HCT116 (cell line): ENCODE data around the gene MGAT4A. TPM values are rescaled to one million over a fixed set of nuclear protein-coding genes. Genes with fewer than 3 reads are reported as not detected.

ENCODE experiments used
- ATAC-seq: fragments of 200-7000 bp; cut with Tn5 transposase; 2 replicates; pipeline ENCODE4 v1.9.1; 2020; ENCODE audit warnings: mild to moderate bottlenecking, moderate library complexity
- BruUV-seq: library from RNA; stranded (reverse); fragments of 400-500 nt; replicated peaks from 2 replicates; lab custom pipeline; 2021; lab: Mats Ljungman, UMichigan
- CTCF ChIA-PET: fragments of 300-600 bp; sonication (Branson Sonifier 250); formaldehyde crosslinking; loops from one replicate; lab custom pipeline; 2021; ENCODE audit warnings: antibody characterized with exemption; lab: Charles Lee
- POLR2A ChIA-PET: fragments of 300-600, 350-600 bp; sonication (Branson Sonifier 250); formaldehyde crosslinking; loops from one replicate; lab custom pipeline; 2021; ENCODE audit warnings: antibody characterized with exemption; lab: Charles Lee
- RAD21 ChIA-PET, 2 experiments: fragments of 300-600 bp; sonication (Branson Sonifier 250); formaldehyde crosslinking; loops; one replicate each; lab custom pipeline; 2023; ENCODE audit warnings: low total read pairs in 2 of 2; ENCODE audit not compliant: uncharacterized antibody in 2 of 2, unreplicated experiment in 2 of 2, low non-redundant PET in 1 of 2; lab: Charles Lee
- DNase-seq: peaks from one replicate; pipeline ENCODE4 v3.0.0-alpha.2; 2010; ENCODE audit warnings: low read depth, low spot score
- H2AFZ ChIP-seq: fragments of 200-600 bp; shearing (Covaris generic), sonication (generic); 2 replicates; pipeline ENCODE4 v1.6.1; 2017; ENCODE audit warnings: low read depth, mixed run types, mixed read lengths, antibody characterized with exemption, low read length; ENCODE audit not compliant: poor library complexity, severe bottlenecking
- H3K27ac ChIP-seq: 2 replicates; pipeline ENCODE4 v1.5.1; 2012; ENCODE audit warnings: low read depth, low read length
- H3K27me3 ChIP-seq: fragments of 200-600 bp; sonication (generic); 2 replicates; pipeline ENCODE4 v1.6.1; 2016; ENCODE audit warnings: mixed run types, low read length, mixed read lengths; ENCODE audit not compliant: insufficient read depth
- H3K36me3 ChIP-seq, 2 experiments: fragments of 200-500 bp in 1 of 2; fragments of 200-600 bp in 1 of 2; sonication (Bioruptor generic) in 1 of 2; sonication (generic) in 1 of 2; 2 replicates each; pipeline versions ENCODE4 v1.5.1 to v1.6.1; 2014 to 2016; ENCODE audit warnings: low read length in 2 of 2, inconsistent platforms in 1 of 2, mixed read lengths in 1 of 2, mixed run types in 1 of 2; ENCODE audit not compliant: insufficient read depth in 2 of 2, control insufficient read depth in 1 of 2
- H3K4me1 ChIP-seq, 2 experiments: fragments of 200-600 bp in 1 of 2; sonication (generic) in 1 of 2; 2 replicates each; pipeline versions ENCODE4 v1.5.1 to v1.6.1; 2012 to 2017; ENCODE audit warnings: low read length in 2 of 2, inconsistent platforms in 1 of 2, mild to moderate bottlenecking in 1 of 2, mixed read lengths in 1 of 2, mixed run types in 1 of 2, moderate library complexity in 1 of 2; ENCODE audit not compliant: insufficient read depth in 2 of 2, control insufficient read depth in 1 of 2
- H3K4me2 ChIP-seq: fragments of 200-600 bp; sonication (generic); 2 replicates; pipeline ENCODE4 v1.6.1; 2017; ENCODE audit warnings: mixed run types, low read length, mixed read lengths
- H3K4me3 ChIP-seq, 2 experiments: fragments of 200-600 bp in 1 of 2; sonication (generic) in 1 of 2; replicated peaks in 1 of 2; 2 replicates each; pipeline ENCODE4 v1.5.1; 2011 to 2016; ENCODE audit warnings: low read length in 2 of 2, control low read depth in 1 of 2, low read depth in 1 of 2, mild to moderate bottlenecking in 1 of 2, mixed read lengths in 1 of 2, mixed run types in 1 of 2
- H3K79me2 ChIP-seq: fragments of 200-600 bp; sonication (generic); 2 replicates; pipeline ENCODE4 v1.6.1; 2017; ENCODE audit warnings: mild to moderate bottlenecking, mixed run types, low read length, moderate library complexity, mixed read lengths; ENCODE audit not compliant: insufficient read depth
- H3K9ac ChIP-seq: fragments of 200-600 bp; sonication (generic); 2 replicates; pipeline ENCODE4 v1.6.1; 2016; ENCODE audit warnings: low read length, mixed read lengths
- H3K9me2 ChIP-seq: fragments of 200-600 bp; sonication (generic), shearing (Covaris generic); 2 replicates; pipeline ENCODE4 v1.6.1; 2017; ENCODE audit warnings: mixed run types, mild to moderate bottlenecking, moderate library complexity; ENCODE audit not compliant: insufficient read depth
- H3K9me3 ChIP-seq, 2 experiments: fragments of 200-500 bp in 1 of 2; fragments of 200-600 bp in 1 of 2; sonication (Bioruptor generic) in 1 of 2; sonication (generic) in 1 of 2; 2 replicates each; pipeline ENCODE4 v1.6.1; 2014 to 2017; ENCODE audit warnings: low read length in 2 of 2, mixed read lengths in 2 of 2, inconsistent platforms in 1 of 2, low read depth in 1 of 2, mild to moderate bottlenecking in 1 of 2, mixed run types in 1 of 2, moderate library complexity in 1 of 2; ENCODE audit not compliant: control insufficient read depth in 1 of 2, insufficient read depth in 1 of 2
- H4K20me1 ChIP-seq: fragments of 200-600 bp; sonication (generic), shearing (Covaris generic); 2 replicates; pipeline ENCODE4 v1.6.1; 2017; ENCODE audit warnings: mixed run types, mild to moderate bottlenecking, moderate library complexity; ENCODE audit not compliant: insufficient read depth
- ELF1 ChIP-seq: IDR thresholded peaks from 2 replicates; pipeline ENCODE4 v1.6.1; 2012; ENCODE audit warnings: low read depth, borderline replicate concordance
- EZH2 ChIP-seq: fragments of 200-600 bp; sonication (generic); IDR thresholded peaks from 2 replicates; pipeline ENCODE4 v1.6.1; 2017; ENCODE audit warnings: antibody characterized with exemption, mixed run types
- FOSL1 ChIP-seq: IDR thresholded peaks from 2 replicates; pipeline ENCODE4 v1.6.1; 2012; ENCODE audit warnings: low read depth
- POLR2AphosphoS5 ChIP-seq: IDR thresholded peaks from 2 replicates; pipeline ENCODE4 v1.6.1; 2011; ENCODE audit warnings: mild to moderate bottlenecking, low read depth, low read length, moderate library complexity
- RAD21 ChIP-seq: IDR thresholded peaks from 2 replicates; pipeline ENCODE4 v1.6.1; 2012; ENCODE audit warnings: low read depth, mild to moderate bottlenecking
- ZNF274 ChIP-seq: fragments of 200-500 bp; sonication (Bioruptor generic); IDR thresholded peaks from 2 replicates; pipeline ENCODE4 v1.6.1; 2014; ENCODE audit warnings: mild to moderate bottlenecking, low read depth, low read length, inconsistent platforms
- intact Hi-C: fragments of 100-400 bp; cut with micrococcal nuclease; formaldehyde crosslinking; loops from 2 replicates; pipeline ENCODE4 v1.10.0; 2022
- total RNA-seq: library from RNA; stranded (reverse); gene quantifications from one replicate; pipeline ENCODE4 v1.2.1, GENCODE V29; 2021; ENCODE audit not compliant: unreplicated experiment

The MGAT4A gene
- total RNA-seq, 1 experiment from 2014 or later = 10.2 TPM

DNA sequence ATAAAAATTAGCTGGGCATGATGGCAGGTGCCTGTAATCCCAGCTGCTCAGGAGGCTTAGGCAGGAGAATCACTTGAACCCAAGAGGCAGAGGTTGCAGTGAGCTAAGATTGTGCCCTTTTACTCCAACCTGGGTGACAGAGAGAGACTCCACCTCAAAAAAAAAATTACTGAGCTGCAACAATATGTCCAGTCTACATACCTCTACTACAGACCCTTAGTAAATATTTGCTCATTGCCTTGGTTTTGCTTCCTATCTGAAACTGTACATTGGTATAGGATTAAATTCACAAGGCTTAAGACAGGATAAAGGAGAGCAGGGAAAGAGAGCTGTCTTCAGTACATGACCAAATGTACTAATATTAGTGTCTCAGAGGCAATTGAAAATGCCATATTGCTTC is 8.1 kb upstream of the MGAT4A start:
- ChIA-PET RAD21 (no interaction called here), POLR2A (no interaction called here), CTCF (no interaction called here)
- H3K4me3 ChIP-seq = no peak overlapping the region
- no peaks in the 10 kb centered on the region for H3K4me1 ChIP-seq
- H3K9me3 ChIP-seq = no peaks in the 10 kb centered on the region
- H3K27me3 ChIP-seq = no peaks in the 10 kb centered on the region
- DNase-seq (no peak), ATAC-seq (no peak)
- no peaks in the 10 kb centered on the region for H3K36me3 ChIP-seq
- no peaks in the 10 kb centered on the region for H3K79me2 ChIP-seq
- H3K9ac ChIP-seq = no peak overlapping the region
- no peak overlapping the region for H2AFZ ChIP-seq
- no peaks in the 10 kb centered on the region for H3K9me2 ChIP-seq
- H3K4me2 ChIP-seq = no peak overlapping the region
- no TSS peak for BruUV-seq
- H4K20me1 ChIP-seq = no peaks in the 10 kb centered on the region
- TF ChIP-seq FOSL1 (no peak), EZH2 (no peak), ZNF274 (no peak), ELF1 (no peak), RAD21 (no peak)
- no peak overlapping the region for H3K27ac ChIP-seq
- intact Hi-C loops = no loop called here

GRCh38 chr2:98738304-98738703 is 7.4 kb upstream of the MGAT4A start:
- POLR2A ChIA-PET = no interaction called here
- no TSS peak for BruUV-seq
- Histone ChIP-seq H3K79me2 (no peaks in the 10 kb centered on the region), H2AFZ (no peak overlapping the region), H3K9ac (no peak overlapping the region), H3K4me3 (no peak overlapping the region), H3K9me3 (no peaks in the 10 kb centered on the region), H4K20me1 (no peaks in the 10 kb centered on the region), H3K36me3 (no peaks in the 10 kb centered on the region), H3K4me1 (no peaks in the 10 kb centered on the region), H3K27ac (no peak overlapping the region), H3K9me2 (no peaks in the 10 kb centered on the region), H3K27me3 (no peaks in the 10 kb centered on the region), H3K4me2 (no peak overlapping the region)
- intact Hi-C loops = no loop called here
- TF ChIP-seq POLR2AphosphoS5 = no peak
- ATAC-seq (no peak), DNase-seq (no peak)
- RAD21 ChIA-PET = no interaction called here
- CTCF ChIA-PET = no interaction called here
